ENCODE data around the gene NTN1.

DNA sequence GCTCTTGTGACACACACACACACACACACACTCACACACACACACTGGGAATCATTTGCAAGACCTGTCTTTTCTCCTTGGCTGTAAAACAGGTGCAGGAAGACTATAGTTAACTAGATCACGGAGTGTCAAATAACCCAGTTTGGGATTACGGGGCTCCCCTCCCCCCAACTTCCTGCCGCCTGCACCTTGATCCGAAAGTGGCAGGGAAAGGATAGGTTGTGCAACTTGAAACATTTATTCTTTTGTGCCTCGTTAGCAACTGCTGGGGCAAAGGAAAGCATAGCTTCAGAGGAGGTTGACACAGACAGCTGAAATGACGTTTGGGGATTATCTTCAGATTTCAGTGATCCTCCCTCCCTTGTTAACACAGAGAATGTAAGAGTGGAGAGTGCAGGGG lies 149.5 kb downstream of the NTN1 start:
- TF ChIP-seq, protein P1, sequence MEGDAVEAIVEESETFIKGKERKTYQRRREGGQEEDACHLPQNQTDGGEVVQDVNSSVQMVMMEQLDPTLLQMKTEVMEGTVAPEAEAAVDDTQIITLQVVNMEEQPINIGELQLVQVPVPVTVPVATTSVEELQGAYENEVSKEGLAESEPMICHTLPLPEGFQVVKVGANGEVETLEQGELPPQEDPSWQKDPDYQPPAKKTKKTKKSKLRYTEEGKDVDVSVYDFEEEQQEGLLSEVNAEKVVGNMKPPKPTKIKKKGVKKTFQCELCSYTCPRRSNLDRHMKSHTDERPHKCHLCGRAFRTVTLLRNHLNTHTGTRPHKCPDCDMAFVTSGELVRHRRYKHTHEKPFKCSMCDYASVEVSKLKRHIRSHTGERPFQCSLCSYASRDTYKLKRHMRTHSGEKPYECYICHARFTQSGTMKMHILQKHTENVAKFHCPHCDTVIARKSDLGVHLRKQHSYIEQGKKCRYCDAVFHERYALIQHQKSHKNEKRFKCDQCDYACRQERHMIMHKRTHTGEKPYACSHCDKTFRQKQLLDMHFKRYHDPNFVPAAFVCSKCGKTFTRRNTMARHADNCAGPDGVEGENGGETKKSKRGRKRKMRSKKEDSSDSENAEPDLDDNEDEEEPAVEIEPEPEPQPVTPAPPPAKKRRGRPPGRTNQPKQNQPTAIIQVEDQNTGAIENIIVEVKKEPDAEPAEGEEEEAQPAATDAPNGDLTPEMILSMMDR (IDR thresholded peaks at IDR 0.05; ENCODE audit: poor library complexity, severe bottlenecking) = no peak
- TF ChIP-seq EZH2 (IDR thresholded peaks at IDR 0.05; ENCODE audit: borderline replicate concordance, insufficient read depth, low read length, poor library complexity, severe bottlenecking) (no peak), POLR2AphosphoS5 (IDR thresholded peaks at IDR 0.05) (no peak), EP300 (conservative IDR thresholded peaks at IDR 0.05; ENCODE audit: poor library complexity, severe bottlenecking) (no peak), MXI1 (conservative IDR thresholded peaks at IDR 0.05; ENCODE audit: poor library complexity, severe bottlenecking) (no peak)
- TF ChIP-seq, protein P2, sequence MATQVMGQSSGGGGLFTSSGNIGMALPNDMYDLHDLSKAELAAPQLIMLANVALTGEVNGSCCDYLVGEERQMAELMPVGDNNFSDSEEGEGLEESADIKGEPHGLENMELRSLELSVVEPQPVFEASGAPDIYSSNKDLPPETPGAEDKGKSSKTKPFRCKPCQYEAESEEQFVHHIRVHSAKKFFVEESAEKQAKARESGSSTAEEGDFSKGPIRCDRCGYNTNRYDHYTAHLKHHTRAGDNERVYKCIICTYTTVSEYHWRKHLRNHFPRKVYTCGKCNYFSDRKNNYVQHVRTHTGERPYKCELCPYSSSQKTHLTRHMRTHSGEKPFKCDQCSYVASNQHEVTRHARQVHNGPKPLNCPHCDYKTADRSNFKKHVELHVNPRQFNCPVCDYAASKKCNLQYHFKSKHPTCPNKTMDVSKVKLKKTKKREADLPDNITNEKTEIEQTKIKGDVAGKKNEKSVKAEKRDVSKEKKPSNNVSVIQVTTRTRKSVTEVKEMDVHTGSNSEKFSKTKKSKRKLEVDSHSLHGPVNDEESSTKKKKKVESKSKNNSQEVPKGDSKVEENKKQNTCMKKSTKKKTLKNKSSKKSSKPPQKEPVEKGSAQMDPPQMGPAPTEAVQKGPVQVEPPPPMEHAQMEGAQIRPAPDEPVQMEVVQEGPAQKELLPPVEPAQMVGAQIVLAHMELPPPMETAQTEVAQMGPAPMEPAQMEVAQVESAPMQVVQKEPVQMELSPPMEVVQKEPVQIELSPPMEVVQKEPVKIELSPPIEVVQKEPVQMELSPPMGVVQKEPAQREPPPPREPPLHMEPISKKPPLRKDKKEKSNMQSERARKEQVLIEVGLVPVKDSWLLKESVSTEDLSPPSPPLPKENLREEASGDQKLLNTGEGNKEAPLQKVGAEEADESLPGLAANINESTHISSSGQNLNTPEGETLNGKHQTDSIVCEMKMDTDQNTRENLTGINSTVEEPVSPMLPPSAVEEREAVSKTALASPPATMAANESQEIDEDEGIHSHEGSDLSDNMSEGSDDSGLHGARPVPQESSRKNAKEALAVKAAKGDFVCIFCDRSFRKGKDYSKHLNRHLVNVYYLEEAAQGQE (IDR thresholded peaks at IDR 0.05; ENCODE audit: borderline replicate concordance) = no peak

All from neural cell (in vitro differentiated cells).